ENCODE data around the gene HOXB5.

The HOXB5 gene

DNA sequence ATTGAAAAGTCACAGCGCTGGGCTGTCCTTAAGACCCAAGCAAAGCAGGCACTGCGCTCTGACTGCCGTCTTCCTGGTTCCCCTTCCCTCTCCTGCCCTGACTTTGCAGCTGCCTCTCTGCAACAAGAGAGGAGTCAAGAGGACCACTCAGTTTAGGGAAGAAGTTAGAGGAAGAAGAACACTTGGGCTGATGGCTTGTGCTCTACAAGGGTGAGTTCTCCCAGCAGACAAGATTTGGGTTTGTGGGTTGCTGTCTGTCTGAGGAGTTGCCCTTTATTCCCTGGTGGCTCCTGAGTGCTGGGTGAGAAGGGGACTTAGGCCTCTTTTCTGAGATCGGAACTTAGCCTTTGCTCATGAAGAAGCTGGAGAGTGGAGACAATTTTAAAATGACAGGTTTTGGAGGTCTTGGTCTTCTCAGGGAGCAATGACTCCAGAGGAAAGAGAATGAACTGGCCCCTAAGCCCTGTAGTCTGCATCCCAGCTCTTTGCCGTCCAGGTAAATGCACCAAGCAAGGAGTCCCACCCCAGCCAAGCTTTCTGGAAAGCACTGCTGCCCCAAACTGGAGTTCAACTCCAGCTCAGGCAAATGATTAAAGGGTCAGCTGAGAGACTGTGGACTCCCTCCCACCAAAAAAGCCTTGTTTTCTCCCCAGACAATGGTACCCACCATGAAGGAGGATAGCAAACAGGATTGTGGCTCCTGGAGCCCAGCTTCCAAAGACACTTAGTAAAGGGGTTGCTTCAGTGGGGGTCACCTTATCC, 35.3 kb upstream of the HOXB5 start:
- no peak for FAIRE-seq

DNA sequence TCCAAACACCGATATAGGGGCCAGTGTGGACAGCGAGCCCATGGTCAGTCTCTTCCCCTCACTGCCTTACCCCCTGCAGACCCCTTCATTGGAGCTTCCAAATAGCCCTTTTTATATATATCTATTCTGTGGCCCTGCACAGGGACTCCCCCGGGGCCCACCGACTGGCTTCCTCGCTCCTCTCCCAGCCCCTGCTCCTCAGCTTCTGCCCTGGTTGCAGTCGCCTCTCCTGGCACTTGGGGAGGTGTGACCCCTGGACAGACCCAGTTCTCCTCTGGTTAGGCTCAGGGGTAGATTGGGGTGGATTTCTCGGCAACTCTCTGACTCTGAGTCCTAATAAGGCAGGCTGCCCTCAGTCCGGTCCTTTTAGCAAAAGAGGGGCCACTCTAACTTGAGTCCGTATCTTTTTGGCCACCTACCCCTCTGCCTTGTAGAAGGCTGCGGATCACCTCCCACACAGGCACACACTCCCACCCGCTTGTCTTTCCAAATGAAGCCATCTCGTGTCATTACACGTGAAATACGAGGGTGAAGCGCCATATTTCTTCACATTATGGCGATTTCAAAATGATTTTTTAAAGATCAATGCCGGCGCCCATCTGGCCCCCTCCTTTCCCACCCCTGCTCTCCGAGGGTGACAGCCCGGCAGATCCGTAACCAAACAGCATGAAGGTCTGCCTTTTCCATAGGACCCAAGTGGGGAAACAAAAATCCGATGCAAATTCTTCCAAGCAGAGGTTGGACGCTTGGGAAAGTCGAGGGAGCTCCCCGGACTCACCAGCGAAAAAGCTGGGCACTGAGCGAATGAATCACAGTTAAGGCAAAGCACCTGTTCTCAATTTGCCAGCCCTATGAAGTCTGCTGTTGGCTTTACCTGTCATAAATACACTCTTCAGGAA, 34.3 kb upstream of the HOXB5 start:
- FAIRE-seq: no peak

GRCh38 chr17:48627118-48627597, 33.6 kb upstream of the HOXB5 start:
- no peak for FAIRE-seq

DNA sequence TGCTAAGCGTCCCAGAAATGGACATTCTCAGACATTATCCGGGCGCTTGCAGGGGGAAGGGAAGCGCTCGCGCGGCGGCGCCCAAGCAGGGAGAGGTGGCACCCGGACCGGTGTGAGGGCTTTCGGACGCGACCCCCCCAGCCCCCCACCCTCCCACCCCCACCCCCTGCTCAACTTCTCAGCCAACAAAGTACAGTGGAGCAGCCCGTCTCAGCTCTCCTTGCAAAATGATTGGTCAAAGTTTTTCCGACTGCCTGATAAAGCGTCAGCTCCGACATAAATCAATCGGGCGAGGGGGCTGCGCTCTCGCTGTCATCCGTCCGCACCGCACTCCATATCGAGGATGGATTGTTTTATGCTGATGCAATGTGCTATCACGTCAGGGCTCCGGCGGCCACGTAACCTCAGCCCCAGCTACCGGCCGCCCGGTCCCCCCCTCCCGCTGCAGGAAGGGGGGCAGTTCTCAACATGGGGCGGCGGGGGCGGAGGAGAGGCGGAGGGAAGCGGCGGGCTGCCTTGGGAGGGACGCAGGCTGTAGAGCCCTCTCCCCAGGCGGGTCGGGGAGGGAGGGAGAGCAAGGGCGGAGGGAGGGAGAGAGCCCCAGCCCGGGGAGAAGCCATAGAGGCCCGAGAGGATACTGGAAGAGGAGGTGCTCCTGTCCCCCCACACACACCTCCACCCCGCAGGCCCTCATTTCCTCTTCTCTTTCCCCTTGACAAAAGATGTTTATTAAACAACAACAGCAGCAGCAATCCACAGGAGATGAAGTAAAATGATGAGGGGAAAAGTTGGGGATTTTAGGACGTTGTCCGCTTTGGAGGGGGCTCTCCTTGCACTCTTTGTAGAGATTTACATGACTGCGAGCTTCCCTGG, 32.9 kb upstream of the HOXB5 start, which contains the start of gene HOXB9:
Gene HOXB9 (minus strand): TSS at position 114 of the 873 bp plus-strand sequence. CDS start 89 bp downstream, at position 25.
- FAIRE-seq: no peak

DNA sequence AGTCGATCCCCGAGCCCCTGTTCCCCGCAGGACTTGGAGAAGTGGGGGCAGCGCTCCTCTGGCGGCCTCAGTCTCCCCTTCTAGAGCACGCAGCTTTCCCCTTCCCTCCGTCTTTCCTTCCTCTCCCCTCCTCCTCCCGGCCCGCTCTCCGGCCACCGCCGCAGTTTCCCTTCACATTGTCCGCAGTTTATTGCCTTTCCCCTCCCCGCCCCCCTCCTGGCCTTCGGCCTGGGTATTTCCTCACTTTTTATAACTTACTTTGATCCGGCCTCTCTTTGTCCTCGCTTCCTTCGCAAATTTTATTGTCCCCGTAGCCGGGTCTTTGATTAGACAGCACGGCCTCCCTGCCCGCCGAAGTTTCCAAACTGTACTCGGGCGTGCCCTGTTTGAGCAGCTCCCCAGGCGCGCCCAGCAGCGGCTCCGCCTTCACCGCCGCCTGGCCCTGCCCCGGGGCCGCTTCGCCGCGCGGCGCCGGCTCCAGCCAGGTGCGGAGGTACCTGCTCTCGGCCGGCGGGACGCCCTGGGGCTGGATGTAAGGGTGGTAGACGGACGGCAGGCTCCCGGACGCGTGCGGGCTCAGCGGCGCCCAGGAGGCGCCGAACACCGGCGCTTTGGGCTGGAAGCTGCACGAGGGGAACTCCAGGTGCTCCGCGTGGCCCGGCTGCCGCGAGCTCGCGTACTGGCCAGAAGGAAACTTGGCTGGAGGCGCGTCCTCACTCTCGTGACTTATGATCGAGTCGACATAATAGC, 32.1 kb upstream of the HOXB5 start:
- FAIRE-seq: no peak

DNA sequence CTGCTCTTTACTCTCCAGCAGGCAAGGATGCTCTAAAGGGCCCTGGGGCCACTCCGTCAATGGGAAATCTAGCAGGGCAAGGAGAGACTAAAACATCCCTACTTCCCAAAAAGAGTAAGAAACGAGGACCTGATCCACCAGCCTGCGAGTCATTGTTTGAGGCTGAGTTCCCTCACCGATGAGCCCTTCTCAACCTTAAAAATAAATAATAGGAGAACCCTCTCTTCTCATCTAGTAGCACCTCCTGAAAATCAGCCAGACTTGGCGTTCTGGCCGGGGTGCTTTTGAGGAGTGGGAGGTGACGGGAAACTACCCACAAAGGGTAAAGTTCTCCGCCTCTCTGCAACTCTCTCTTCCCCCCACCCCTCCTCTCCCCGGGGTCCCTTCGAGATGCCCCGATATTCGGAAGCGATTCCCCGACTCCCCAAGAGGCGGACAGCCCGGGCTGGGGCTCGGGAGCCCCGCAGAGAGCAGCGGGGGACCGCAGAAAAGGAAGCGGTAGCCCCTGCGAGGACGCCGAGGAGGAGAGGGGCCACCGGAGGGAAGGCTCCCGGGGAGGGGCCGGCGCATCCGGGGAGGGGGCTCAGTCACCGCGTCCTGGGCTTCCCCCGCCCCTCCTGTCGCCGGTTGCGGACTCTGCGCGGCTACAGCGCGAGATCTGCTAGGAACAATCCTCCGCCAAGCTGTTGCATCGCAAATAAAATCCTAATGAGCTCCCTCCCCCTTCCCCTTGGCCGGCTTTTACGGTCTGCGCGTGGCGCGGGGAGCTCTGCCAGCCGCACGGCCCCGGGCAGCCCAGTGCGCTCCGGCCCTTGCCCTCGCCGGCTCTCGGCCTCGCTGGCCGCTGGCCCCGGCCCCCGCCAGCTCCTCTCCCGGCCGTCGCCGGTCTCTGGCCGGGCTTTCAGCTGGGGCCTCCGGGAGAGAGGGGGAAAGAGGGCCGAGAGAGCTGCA, 31.2 kb upstream of the HOXB5 start:
- no peak for FAIRE-seq

- no peak for FAIRE-seq
Observed at GRCh38 chr17:48624118-48624517, 30.5 kb upstream of the HOXB5 start.

GRCh38 chr17:48623583-48623982, 30.0 kb upstream of the HOXB5 start:
- no peak for FAIRE-seq

GRCh38 chr17:48622857-48623256, 29.3 kb upstream of the HOXB5 start:
- FAIRE-seq: no peak

- no peak for FAIRE-seq
Observed at GRCh38 chr17:48621410-48622392, 28.1 kb upstream of the HOXB5 start.

DNA sequence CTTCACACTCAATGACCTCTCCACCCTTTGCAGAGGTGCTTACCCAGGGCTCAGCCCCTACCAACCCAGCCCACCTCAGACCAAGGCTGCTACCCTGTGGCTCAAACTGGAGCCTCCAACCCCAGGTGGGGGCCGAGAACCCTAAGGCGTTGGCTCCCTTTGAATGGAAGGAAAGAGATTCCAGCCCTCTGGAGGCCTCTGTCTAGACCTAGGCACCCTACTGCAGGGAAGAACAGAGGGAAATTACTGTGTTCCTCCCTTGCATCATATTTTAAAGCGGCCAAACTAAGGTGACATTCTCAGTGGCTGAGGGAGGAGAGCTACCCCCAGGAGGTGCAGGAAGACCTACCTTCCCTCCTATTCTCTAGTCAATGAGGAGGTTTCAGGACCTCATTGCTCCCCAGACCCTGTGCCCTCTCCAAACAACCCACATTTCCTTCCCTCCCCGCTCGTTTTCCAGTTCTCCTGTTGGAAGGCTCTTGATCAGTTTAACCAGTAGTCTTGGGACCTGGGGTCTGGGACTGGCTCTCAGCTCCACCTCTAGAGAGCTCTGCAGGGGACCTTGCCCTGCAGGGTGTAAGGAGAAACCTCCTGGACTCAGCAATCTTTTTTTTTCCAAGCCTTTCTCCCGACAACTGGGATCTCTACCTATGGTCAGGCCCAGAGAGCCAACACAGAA, 27.0 kb upstream of the HOXB5 start:
- FAIRE-seq: no peak

- no peak for FAIRE-seq
Observed at GRCh38 chr17:48619826-48620449, 26.4 kb upstream of the HOXB5 start.

DNA sequence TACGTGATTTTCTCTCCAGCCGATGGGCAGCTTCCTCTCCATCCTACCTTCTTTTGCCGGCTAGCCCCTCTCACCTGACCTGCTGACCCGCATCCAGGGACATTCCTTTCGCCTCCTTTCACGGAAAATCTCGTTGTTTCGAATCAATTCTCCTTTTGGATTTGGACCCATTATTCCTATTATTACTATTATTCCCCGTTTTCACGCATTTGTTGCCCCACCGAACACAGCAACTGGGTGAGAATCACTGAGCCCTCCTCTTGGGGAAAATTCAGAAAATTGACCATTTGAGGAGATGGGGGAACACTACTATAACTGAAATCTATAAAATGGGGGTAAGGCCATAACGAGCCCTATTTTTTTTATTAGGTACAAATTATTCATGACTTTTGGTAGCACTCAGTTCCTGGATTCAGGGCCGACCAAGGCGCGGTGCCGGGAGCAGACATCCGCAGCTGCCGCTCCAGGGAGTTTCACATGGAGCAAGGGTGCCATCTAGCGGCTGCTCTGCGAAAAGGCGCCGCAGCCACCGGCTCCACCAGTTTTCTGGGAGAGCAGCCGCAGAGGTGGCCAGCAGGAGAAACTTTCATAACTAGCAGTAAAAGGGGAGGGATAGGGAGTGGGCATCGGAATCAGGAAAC, 24.8 kb upstream of the HOXB5 start:
- FAIRE-seq: no peak

GRCh38 chr17:48617471-48618255, 24.1 kb upstream of the HOXB5 start:
- no peak for FAIRE-seq

DNA sequence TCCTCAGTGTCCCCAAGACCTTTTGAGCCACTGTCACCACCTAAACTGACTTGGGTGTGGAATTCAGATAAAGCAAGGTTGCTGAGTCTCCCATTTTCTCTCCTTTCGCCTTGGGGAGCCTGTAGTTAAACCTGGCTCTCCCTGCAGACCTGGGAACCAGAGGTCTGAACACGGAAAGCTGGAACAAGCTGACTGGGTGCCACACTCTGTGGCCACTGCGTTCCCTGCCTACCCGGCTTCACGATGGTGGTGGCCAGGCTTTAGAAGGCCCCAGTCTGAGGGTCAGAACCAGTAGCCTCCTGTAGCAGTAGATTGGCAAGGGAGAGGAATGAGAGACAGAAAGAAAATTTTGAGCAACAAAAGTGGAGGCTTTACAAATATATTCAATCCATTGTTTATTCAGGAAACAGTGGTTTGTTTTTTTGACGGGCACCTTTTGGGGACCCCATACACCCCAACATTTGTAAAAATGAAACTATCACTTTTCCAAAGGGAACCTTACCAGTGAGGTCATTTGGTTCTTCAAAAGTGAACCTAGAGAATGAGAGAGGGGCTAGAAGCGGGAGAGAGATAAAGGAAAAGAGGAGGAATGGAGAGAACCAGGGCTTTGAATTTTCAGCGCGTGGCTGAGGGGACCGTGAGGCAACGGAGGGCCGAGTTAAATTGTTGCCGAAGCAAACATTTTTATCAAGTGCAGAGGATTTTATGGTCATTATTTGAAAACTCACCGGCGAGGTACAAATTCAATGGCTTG, 23.3 kb upstream of the HOXB5 start:
- no peak for FAIRE-seq
